GM18520 (cell line): ENCODE data around the gene CNPY1.

Experiments
- ATAC-seq: cut with Tn5 transposase; IDR thresholded peaks from one replicate; pipeline ENCODE4 v1.9.1; 2021; ENCODE audit not compliant: unreplicated experiment

CNPY1 gene

GRCh38 chr7:155560196-155560885 is 14.0 kb upstream of the CNPY1 start:
- no peak for ATAC-seq

DNA sequence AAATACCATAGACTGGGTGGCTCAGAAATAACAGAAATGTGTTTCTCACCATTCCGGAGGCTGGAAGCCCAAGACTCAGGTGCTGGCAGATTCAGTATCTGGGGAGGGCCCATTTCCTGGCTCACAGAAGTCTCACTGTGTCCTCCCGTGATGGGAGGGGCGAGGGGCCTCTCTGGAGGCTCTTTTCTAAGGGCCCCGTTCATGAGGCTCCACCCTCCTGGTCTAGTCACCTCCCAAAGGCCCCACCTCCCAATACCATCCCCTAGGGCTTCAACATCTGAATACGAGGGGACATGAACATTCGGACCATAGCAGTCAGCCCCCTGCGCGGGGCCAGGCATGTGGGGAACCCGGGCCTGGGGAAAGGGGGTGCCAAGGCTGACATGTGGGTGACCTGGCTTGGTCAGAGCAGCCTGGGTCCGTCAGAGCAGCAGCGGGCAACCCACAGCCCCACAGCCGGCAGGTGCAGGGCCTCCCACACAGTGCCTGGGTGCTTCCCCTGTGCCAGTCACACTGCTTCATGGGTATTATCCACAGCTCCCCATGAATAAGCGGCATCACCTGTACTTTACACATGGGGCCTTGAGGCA is 13.3 kb upstream of the CNPY1 start:
- ATAC-seq = no peak

- no peak for ATAC-seq
Observed at GRCh38 chr7:155558961-155559360, 12.6 kb upstream of the CNPY1 start.

- no peak for ATAC-seq
Observed at GRCh38 chr7:155558351-155558750, 12.0 kb upstream of the CNPY1 start.

GRCh38 chr7:155557778-155558177 is 11.4 kb upstream of the CNPY1 start:
- ATAC-seq = no peak

DNA sequence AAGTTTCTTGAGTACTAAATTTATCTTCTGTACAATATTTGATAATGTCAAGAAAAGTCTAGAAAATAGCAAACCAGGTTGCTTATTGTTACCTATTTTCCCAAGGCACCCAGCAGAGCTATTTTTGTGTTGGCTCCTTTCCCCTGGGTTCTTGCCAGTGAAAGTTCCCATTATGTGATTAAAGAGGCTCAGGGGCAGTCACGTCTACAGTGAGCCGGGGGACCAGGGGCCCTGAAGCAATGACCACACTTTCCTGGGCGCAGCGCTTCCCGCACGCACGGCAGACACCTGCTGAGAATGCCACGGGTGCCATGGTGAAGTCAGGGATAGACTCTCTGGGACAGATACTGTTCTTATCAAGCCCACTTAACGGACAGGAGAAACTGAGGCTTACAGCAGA is 10.4 kb upstream of the CNPY1 start:
- no peak for ATAC-seq

DNA sequence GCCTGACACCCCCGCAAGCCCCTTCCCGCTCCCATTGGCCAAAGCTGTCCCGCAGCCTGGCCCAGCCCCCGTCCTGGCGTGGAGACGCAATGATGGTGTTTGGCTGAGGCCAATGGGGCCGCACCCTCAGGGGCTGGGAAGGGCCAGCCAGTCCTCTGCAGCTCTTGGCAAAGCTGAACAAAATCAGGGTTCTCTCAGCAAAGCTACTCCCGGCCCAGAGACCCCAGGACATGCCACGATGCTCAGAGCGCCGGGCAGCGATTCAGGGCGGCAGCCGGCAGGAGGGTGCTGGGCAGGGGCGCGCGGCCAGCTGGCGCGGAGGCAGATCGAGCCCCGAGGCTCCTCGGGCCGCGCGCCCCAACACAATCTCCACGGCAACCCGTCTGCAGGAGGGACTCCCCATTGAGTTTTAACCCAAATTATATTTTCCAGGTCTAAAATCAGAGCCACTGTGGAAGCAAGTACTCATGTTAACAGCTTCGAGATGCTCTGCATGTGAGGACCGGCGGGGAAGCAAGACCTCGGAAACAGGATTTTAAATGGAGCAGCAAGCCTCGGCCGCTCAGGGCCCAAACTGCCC is 8.8 kb upstream of the CNPY1 start:
- ATAC-seq = no peak

DNA sequence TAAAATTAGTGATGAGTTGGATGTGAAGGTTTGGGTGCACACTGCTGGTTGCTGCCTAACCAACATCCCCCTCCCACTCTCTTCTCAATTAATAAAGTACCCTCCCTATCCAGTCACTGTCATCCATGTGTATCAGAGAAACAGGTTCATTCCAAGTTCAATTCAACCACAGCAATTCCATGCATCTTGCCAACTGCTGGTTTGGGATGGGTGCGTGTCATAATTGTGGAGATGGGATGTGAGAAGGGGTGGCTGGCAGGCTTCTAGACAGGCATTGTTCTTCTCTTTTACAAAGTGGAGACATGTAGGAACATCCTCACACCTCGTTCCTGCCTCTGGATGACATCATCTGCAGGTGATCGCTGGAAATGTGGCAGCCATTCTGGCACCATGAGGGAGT is 7.5 kb upstream of the CNPY1 start:
- no peak for ATAC-seq

- no peak for ATAC-seq
Observed at GRCh38 chr7:155551785-155552611, 5.6 kb upstream of the CNPY1 start.

- ATAC-seq = no peak
Observed at GRCh38 chr7:155550916-155551315, 4.6 kb upstream of the CNPY1 start.

DNA sequence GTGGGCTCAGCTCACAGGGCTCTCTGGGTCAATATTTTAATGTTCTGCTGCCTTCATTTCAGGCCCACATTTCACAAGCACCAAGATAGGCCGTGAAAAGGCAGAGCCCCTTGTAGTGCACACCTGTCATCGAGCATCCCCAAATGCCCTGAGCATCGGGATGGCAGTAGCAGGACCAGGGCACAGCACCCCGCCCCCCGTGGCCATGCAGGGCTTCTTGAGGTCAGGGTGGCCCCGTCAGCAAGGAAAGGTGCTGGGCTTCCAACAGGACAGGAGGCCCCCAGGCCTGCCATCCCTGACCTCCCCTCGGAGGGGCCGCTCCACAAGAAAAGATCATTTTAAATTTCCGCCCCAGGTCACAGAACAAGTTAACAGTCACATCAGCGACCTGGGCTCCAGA is 2.9 kb upstream of the CNPY1 start:
- no peak for ATAC-seq

- no peak for ATAC-seq
Observed at GRCh38 chr7:155547161-155547791, 917 bp upstream of the CNPY1 start.

DNA sequence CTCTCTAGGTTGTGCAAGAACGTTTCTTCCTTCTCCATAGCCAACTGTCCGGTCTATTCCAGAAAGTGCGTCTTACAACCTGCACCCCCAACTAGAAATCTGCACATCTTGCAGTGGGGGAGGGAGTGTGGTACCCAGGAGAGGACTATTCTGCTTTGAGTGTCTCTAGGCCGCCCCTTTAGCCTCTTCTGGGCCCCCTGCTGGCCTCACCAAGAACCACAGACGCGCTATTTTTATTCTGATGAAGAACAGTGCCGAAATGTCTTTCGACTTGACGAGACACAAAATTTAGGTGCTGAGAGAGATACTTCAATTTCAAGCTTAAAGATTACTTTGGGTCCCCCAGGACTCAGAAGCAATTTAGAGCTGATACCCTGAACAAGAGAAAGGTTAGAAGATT is 1.0 kb downstream of the CNPY1 start:
- no peak for ATAC-seq

- no peak for ATAC-seq
Observed at GRCh38 chr7:155544485-155544884, 1.9 kb downstream of the CNPY1 start.

GRCh38 chr7:155543926-155544325 is 2.4 kb downstream of the CNPY1 start:
- no peak for ATAC-seq

GRCh38 chr7:155543011-155543876 is 3.1 kb downstream of the CNPY1 start:
- ATAC-seq = no peak

DNA sequence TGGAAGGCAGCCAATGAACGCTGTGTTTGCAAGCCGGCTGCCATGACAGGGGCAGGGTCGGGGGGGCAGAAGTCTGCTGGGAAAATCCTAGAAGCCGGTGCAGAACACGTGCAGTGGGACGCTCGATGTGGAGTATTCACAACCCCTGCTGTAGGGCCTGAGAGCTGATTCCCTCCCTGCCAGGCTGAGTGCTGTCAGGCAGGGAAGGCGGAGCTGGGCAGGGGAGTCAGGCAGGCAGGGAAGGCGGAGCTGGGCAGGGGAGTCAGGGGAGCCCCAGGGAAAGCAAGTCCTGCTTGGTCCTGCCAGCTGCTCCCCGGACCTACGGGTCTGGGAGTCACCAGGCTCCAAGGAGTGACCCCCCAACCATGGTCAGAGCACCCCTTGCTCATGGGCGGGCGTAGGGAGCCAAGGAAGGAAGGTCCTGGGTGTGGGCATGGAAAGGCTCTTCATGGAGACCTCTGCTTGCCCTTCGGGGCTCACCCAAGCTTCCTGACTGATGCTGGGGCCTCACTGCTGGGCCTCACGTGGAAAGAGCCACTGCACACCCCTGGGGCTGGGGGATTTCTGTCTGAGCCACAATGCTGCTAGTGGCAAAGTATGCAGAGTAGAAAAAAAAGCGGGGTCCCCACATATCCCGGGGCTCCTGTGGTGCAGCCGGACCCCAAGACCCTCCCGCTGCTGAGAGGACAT is 4.2 kb downstream of the CNPY1 start:
- ATAC-seq = no peak

DNA sequence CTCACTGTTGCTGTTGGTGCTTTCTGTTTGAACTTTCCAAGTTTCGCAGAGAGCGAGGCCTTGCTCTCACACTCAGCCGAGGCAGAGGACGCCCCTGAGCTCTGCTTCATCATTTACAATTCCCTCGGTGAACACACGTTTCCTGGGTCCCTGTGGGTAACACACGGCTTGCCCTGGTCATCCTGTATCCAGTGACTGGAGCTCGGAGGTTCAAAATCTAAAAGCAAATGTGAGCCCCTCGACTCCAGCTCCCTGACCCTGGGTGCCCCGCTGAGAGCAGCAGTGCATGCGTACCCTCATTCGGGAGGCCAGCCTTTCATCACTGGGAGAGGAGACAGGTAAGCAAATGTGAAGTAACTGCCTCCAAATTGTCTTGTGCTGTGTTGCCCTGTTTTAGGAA is 5.8 kb downstream of the CNPY1 start:
- no peak for ATAC-seq

- no peak for ATAC-seq
Observed at GRCh38 chr7:155538293-155538692, 8.1 kb downstream of the CNPY1 start.

- no peak for ATAC-seq
Observed at GRCh38 chr7:155536451-155536850, 9.9 kb downstream of the CNPY1 start.
